HG03565 (cell line): Measurements from ENCODE around the gene IFI30.
A peak's percentile ranks its signal among the peaks of the same experiment; 100 is the strongest.

Experiments
- ATAC-seq: cut with Tn5 transposase; IDR thresholded peaks from one replicate; pipeline ENCODE4 v1.9.1; 2021; ENCODE audit warnings: mild to moderate bottlenecking, moderate library complexity; ENCODE audit not compliant: unreplicated experiment

IFI30 gene

GRCh38 chr19:18223860-18224524, 50.4 kb downstream of the IFI30 start:
- no peak for ATAC-seq

GRCh38 chr19:18224525-18225354, 51.1 kb downstream of the IFI30 start:
- peak; percentile 88 for ATAC-seq

GRCh38 chr19:18225355-18225701, 51.7 kb downstream of the IFI30 start:
- ATAC-seq = no peak

- no peak for ATAC-seq
Observed at GRCh38 chr19:18225702-18226468, 52.3 kb downstream of the IFI30 start, which contains the start of gene PDE4C. Gene PDE4C, minus strand, starts transcription at chr19:18226438. Its CDS starts 23 bp downstream, at chr19:18226415.

GRCh38 chr19:18226956-18227780, 53.6 kb downstream of the IFI30 start:
- no peak for ATAC-seq
